ENCODE measurements around the gene GDF9.

Gene GDF9

GRCh38 chr5:132816083-132816482 lies 50.2 kb downstream of the GDF9 start:
- no peak for DNase-seq

GRCh38 chr5:132815454-132815853 lies 50.8 kb downstream of the GDF9 start:
- DNase-seq: no peak

- DNase-seq: no peak
Observed at GRCh38 chr5:132814503-132815294, 51.6 kb downstream of the GDF9 start.

GRCh38 chr5:132813599-132814502 lies 52.4 kb downstream of the GDF9 start:
- DNase-seq: no peak

- peak in 1 of 2 experiments; percentile 63 for DNase-seq
Observed at GRCh38 chr5:132812781-132813598, 53.3 kb downstream of the GDF9 start, which contains the start of gene SOWAHA. Gene SOWAHA (plus strand): TSS chr5:132813302. CDS start chr5:132813622, 320 bp downstream.

GRCh38 chr5:132812123-132812765 lies 54.0 kb downstream of the GDF9 start:
- peak in 1 of 2 experiments; percentile 28 for DNase-seq

Measured in cerebellar nuclear complex (tissue), 1 donor.